Measurements from ENCODE around the gene ARHGAP33. TPM values are rescaled to one million over a fixed set of nuclear protein-coding genes. Genes with fewer than 3 reads are reported as not detected.

ARHGAP33 gene
- total and polyA plus RNA-seq, 2 experiments from 2014 or later, result 11.6 to 22.1 TPM

DNA sequence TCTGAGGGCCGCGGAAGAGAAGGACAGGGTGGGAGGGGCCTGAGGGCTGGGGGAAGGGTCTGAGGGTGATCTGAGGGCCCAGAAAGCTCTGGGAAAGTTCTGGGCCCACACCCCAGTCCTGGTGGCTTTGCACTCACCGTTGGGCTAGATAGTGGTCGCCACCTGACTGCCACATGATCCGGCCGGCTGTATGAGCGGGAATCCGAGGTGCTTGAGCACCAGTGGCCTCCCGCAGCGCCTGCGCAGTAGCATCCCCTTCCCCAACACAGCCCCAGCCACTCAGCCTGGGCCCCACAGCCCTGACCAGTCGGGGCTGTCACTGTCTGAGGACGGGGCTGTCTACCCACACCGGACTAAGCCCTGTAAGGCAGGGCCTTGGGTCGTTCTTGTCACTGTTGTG is 22.3 kb downstream of the ARHGAP33 start:
- H4K20me1 ChIP-seq (replicated peaks; ENCODE audit: insufficient read depth), result no peaks in the 10 kb centered on the region
- H3K27ac ChIP-seq (ENCODE audit: low read depth), result no peak overlapping the region
- H3K36me3 Mint-ChIP-seq (ENCODE audit: low read depth), result no peaks in the 10 kb centered on the region
- peak overlapping the region; percentile 66 for H3K4me3 Mint-ChIP-seq
- no peaks in the 10 kb centered on the region for H3K9me2 ChIP-seq (ENCODE audit: insufficient read depth)
- H3K4me2 ChIP-seq, result peak overlapping the region; percentile 86
- H3K9me3 Mint-ChIP-seq, result no peaks in the 10 kb centered on the region; the same call in 2 of the 3 replicates
- 0 out of 2 replicates have a peak, but pooled peaks cover 4% of the 10 kb centered on the region for H3F3A ChIP-seq (replicated peaks; ENCODE audit: low read depth)
- H3K79me2 ChIP-seq (replicated peaks; ENCODE audit: insufficient read depth), result no peaks in the 10 kb centered on the region
- peak overlapping the region; percentile 56 for H3K4me3 ChIP-seq
- H3K27ac Mint-ChIP-seq, result no peak overlapping the region
- ATAC-seq (peak; percentile 85), DNase-seq (ENCODE audit: low spot score) (peak; percentile 86)
- H3K4me1 ChIP-seq (ENCODE audit: insufficient read depth), result peaks cover 10% of the 10 kb centered on the region; the same call in 1 of the 2 replicates
- TF ChIP-seq POLR2AphosphoS5 (IDR thresholded peaks at IDR 0.05; ENCODE audit: low read depth) (peak; percentile 40), EZH2 (IDR thresholded peaks at IDR 0.05; ENCODE audit: low read depth, unreplicated experiment) (no peak)
- peaks cover 30% of the 10 kb centered on the region for H3K27me3 Mint-ChIP-seq (ENCODE audit: insufficient read depth, low read depth, poor library complexity)
- peaks cover 9% of the 10 kb centered on the region; the same call in 2 of the 3 replicates for H3K4me1 Mint-ChIP-seq
- H2AFZ ChIP-seq, result peak overlapping the region; percentile 93; the same call in 1 of the 2 replicates
- peaks cover 42% of the 10 kb centered on the region for H3K27me3 ChIP-seq (ENCODE audit: insufficient read depth)
- H3K36me3 ChIP-seq (ENCODE audit: insufficient read depth), result no peaks in the 10 kb centered on the region

DNA sequence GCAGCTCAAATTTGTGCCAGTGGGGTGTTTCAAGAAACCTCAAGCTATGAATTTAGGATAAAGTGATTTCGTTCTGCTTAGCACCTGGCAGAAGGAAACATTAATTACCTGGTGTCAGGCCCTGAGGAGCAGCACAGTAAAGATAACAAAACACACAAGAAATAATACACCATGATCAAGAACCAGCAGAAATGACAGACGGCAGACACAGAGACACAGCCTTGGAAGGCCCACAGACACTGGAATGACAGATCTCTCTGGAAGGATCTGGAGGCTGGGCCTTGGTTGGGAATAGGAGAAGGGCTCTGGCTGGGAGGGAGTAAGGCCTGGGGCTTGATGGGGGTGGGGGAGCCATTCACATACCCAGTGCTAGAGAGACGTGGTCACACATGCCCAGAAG is 26.5 kb downstream of the ARHGAP33 start:
- Histone ChIP-seq H3K4me2 (no peak overlapping the region), H3F3A (replicated peaks; ENCODE audit: low read depth) (no peaks in the 10 kb centered on the region), H2AFZ (no peak overlapping the region), H3K79me2 (replicated peaks; ENCODE audit: insufficient read depth) (no peaks in the 10 kb centered on the region), H3K9me2 (ENCODE audit: insufficient read depth) (no peaks in the 10 kb centered on the region), H3K27me3 (ENCODE audit: insufficient read depth) (peaks cover 23% of the 10 kb centered on the region), H3K27ac (ENCODE audit: low read depth) (no peak overlapping the region), H3K36me3 (ENCODE audit: insufficient read depth) (no peaks in the 10 kb centered on the region), H3K4me3 (no peak overlapping the region), H3K4me1 (ENCODE audit: insufficient read depth) (peaks cover 7% of the 10 kb centered on the region; the same call in 1 of the 2 replicates), H4K20me1 (replicated peaks; ENCODE audit: insufficient read depth) (no peaks in the 10 kb centered on the region)
- no peak for DNase-seq (ENCODE audit: low spot score)
- no peak for ATAC-seq
- no peak overlapping the region for H3K27ac Mint-ChIP-seq
- no peaks in the 10 kb centered on the region for H3K9me3 Mint-ChIP-seq
- H3K4me1 Mint-ChIP-seq, result peaks cover 7% of the 10 kb centered on the region; the same call in 2 of the 3 replicates
- peaks cover 24% of the 10 kb centered on the region for H3K27me3 Mint-ChIP-seq (ENCODE audit: insufficient read depth, low read depth, poor library complexity)
- H3K36me3 Mint-ChIP-seq (ENCODE audit: low read depth), result no peaks in the 10 kb centered on the region
- H3K4me3 Mint-ChIP-seq, result no peak overlapping the region
- TF ChIP-seq CREB1 (CRISPR knock-in tag; IDR thresholded peaks at IDR 0.05; ENCODE audit: low read depth) (no peak), EZH2 (IDR thresholded peaks at IDR 0.05; ENCODE audit: low read depth, unreplicated experiment) (no peak), POLR2AphosphoS5 (IDR thresholded peaks at IDR 0.05; ENCODE audit: low read depth) (no peak), ZNF331 (CRISPR knock-in tag; IDR thresholded peaks at IDR 0.05; ENCODE audit: low read depth) (no peak), EZH2phosphoT487 (IDR thresholded peaks at IDR 0.05; ENCODE audit: unreplicated experiment) (no peak), NANOG (IDR thresholded peaks at IDR 0.05; ENCODE audit: borderline replicate concordance) (no peak)
- TF ChIP-seq, protein P1, sequence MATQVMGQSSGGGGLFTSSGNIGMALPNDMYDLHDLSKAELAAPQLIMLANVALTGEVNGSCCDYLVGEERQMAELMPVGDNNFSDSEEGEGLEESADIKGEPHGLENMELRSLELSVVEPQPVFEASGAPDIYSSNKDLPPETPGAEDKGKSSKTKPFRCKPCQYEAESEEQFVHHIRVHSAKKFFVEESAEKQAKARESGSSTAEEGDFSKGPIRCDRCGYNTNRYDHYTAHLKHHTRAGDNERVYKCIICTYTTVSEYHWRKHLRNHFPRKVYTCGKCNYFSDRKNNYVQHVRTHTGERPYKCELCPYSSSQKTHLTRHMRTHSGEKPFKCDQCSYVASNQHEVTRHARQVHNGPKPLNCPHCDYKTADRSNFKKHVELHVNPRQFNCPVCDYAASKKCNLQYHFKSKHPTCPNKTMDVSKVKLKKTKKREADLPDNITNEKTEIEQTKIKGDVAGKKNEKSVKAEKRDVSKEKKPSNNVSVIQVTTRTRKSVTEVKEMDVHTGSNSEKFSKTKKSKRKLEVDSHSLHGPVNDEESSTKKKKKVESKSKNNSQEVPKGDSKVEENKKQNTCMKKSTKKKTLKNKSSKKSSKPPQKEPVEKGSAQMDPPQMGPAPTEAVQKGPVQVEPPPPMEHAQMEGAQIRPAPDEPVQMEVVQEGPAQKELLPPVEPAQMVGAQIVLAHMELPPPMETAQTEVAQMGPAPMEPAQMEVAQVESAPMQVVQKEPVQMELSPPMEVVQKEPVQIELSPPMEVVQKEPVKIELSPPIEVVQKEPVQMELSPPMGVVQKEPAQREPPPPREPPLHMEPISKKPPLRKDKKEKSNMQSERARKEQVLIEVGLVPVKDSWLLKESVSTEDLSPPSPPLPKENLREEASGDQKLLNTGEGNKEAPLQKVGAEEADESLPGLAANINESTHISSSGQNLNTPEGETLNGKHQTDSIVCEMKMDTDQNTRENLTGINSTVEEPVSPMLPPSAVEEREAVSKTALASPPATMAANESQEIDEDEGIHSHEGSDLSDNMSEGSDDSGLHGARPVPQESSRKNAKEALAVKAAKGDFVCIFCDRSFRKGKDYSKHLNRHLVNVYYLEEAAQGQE (IDR thresholded peaks at IDR 0.05; ENCODE audit: unreplicated experiment), result no peak
- TF ChIP-seq, protein P2, sequence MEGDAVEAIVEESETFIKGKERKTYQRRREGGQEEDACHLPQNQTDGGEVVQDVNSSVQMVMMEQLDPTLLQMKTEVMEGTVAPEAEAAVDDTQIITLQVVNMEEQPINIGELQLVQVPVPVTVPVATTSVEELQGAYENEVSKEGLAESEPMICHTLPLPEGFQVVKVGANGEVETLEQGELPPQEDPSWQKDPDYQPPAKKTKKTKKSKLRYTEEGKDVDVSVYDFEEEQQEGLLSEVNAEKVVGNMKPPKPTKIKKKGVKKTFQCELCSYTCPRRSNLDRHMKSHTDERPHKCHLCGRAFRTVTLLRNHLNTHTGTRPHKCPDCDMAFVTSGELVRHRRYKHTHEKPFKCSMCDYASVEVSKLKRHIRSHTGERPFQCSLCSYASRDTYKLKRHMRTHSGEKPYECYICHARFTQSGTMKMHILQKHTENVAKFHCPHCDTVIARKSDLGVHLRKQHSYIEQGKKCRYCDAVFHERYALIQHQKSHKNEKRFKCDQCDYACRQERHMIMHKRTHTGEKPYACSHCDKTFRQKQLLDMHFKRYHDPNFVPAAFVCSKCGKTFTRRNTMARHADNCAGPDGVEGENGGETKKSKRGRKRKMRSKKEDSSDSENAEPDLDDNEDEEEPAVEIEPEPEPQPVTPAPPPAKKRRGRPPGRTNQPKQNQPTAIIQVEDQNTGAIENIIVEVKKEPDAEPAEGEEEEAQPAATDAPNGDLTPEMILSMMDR (conservative IDR thresholded peaks at IDR 0.05; ENCODE audit: low read depth in 2 of 2), result no peak
- TF ChIP-seq, protein P3, sequence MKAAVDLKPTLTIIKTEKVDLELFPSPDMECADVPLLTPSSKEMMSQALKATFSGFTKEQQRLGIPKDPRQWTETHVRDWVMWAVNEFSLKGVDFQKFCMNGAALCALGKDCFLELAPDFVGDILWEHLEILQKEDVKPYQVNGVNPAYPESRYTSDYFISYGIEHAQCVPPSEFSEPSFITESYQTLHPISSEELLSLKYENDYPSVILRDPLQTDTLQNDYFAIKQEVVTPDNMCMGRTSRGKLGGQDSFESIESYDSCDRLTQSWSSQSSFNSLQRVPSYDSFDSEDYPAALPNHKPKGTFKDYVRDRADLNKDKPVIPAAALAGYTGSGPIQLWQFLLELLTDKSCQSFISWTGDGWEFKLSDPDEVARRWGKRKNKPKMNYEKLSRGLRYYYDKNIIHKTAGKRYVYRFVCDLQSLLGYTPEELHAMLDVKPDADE (IDR thresholded peaks at IDR 0.05), result no peak

Data from GM23338 (cell line).